Testis (tissue), 2 donors: ENCODE data around the gene SLC2A5.

ENCODE experiments used
- POLR2A ChIP-seq: fragments of 450-650 bp; IDR thresholded peaks from one replicate; pipeline ENCODE4 v1.6.1; 2017; ENCODE audit warnings: antibody characterized with exemption, mild to moderate bottlenecking, moderate library complexity
- TF ChIP-seq, protein P1 (sequence below), 3 experiments: fragments of 450-650 bp in 2 of 3; fragments of 200-600 bp in 1 of 3; sonication (generic) in 1 of 3; IDR thresholded peaks; one replicate each; pipeline ENCODE4 v1.5.1; 2016 to 2019; ENCODE audit warnings: antibody characterized with exemption in 3 of 3, mild to moderate bottlenecking in 2 of 3, moderate library complexity in 1 of 3

- TF ChIP-seq, protein P1, sequence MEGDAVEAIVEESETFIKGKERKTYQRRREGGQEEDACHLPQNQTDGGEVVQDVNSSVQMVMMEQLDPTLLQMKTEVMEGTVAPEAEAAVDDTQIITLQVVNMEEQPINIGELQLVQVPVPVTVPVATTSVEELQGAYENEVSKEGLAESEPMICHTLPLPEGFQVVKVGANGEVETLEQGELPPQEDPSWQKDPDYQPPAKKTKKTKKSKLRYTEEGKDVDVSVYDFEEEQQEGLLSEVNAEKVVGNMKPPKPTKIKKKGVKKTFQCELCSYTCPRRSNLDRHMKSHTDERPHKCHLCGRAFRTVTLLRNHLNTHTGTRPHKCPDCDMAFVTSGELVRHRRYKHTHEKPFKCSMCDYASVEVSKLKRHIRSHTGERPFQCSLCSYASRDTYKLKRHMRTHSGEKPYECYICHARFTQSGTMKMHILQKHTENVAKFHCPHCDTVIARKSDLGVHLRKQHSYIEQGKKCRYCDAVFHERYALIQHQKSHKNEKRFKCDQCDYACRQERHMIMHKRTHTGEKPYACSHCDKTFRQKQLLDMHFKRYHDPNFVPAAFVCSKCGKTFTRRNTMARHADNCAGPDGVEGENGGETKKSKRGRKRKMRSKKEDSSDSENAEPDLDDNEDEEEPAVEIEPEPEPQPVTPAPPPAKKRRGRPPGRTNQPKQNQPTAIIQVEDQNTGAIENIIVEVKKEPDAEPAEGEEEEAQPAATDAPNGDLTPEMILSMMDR (IDR thresholded peaks at IDR 0.05): no peak
- no peak for TF ChIP-seq POLR2A
Measured at GRCh38 chr1:9088807-9089206, 19.4 kb upstream of the SLC2A5 start.
